Kidney epithelial cell (primary cell): ENCODE data around the gene DDI2. TPM values are rescaled to one million over a fixed set of nuclear protein-coding genes. Genes with fewer than 3 reads are reported as not detected.

ENCODE experiments used
- DNase-seq: peaks from one replicate; pipeline ENCODE4 v3.0.0-alpha.2; 2010; ENCODE audit warnings: low read depth
- H3K27me3 ChIP-seq: 2 replicates; pipeline ENCODE4 v1.6.0; 2011; ENCODE audit warnings: low read length; ENCODE audit not compliant: control insufficient read depth, insufficient read depth
- H3K36me3 ChIP-seq: 2 replicates; pipeline ENCODE4 v1.5.1; 2011; ENCODE audit warnings: low read length; ENCODE audit not compliant: control insufficient read depth, insufficient read depth
- H3K4me3 ChIP-seq: 2 replicates; pipeline ENCODE4 v1.5.1; 2011; ENCODE audit warnings: low read depth, mild to moderate bottlenecking, control low read depth, low read length
- CTCF ChIP-seq: IDR thresholded peaks from 2 replicates; pipeline ENCODE4 v1.5.1; 2011; ENCODE audit warnings: mild to moderate bottlenecking, moderate library complexity, low read length, control low read depth, inconsistent platforms; ENCODE audit not compliant: insufficient read depth, poor library complexity, severe bottlenecking
- total RNA-seq: library from RNA; depleted of rRNA; stranded (reverse); fragments of >200 nt; gene quantifications from 2 replicates; pipeline ENCODE4 v1.2.3, GENCODE V29; 2015

Gene DDI2
- total RNA-seq, 1 donor from 2014 or later = 16.9 TPM

- Histone ChIP-seq H3K36me3 (no peaks in the 10 kb centered on the region), H3K4me3 (no peak overlapping the region), H3K27me3 (no peaks in the 10 kb centered on the region)
- TF ChIP-seq CTCF = no peak
- no peak for DNase-seq
Observed at GRCh38 chr1:15701784-15702183, 84.5 kb downstream of the DDI2 start.

- Histone ChIP-seq H3K36me3 (no peaks in the 10 kb centered on the region), H3K4me3 (no peak overlapping the region), H3K27me3 (no peaks in the 10 kb centered on the region)
- DNase-seq = no peak
- TF ChIP-seq CTCF = peak; percentile 35
Observed at GRCh38 chr1:15702722-15703550, 85.7 kb downstream of the DDI2 start.

- no peaks in the 10 kb centered on the region for H3K27me3 ChIP-seq
- H3K36me3 ChIP-seq = no peaks in the 10 kb centered on the region
- TF ChIP-seq CTCF = no peak
- peak; percentile 76 for DNase-seq
- no peak overlapping the region for H3K4me3 ChIP-seq
Observed at GRCh38 chr1:15703562-15703961, 86.3 kb downstream of the DDI2 start.

GRCh38 chr1:15704526-15705183 is 87.4 kb downstream of the DDI2 start:
- H3K27me3 ChIP-seq = no peaks in the 10 kb centered on the region
- TF ChIP-seq CTCF = no peak
- DNase-seq = no peak

GRCh38 chr1:15705184-15705566 is 87.9 kb downstream of the DDI2 start:
- Histone ChIP-seq H3K4me3 (no peak overlapping the region), H3K36me3 (no peaks in the 10 kb centered on the region), H3K27me3 (no peaks in the 10 kb centered on the region)
- no peak for TF ChIP-seq CTCF
- no peak for DNase-seq

More at GRCh38 chr1:15704526-15705183, 87.4 kb downstream of the DDI2 start:
- no peak overlapping the region for H3K4me3 ChIP-seq
- H3K36me3 ChIP-seq = no peaks in the 10 kb centered on the region
